HK-2 (cell line): ENCODE data around the gene ELOVL7.
"Not testable (repeated sequence)": the region's sequence is repeated elsewhere in the genome, so short reads cannot be mapped to it uniquely, and the experiment has no call there.

Experiments used
- DNase-seq: peaks from one replicate; pipeline ENCODE4 v3.0.0-alpha.2; 2018; ENCODE audit not compliant: unreplicated experiment

ELOVL7 gene

DNA sequence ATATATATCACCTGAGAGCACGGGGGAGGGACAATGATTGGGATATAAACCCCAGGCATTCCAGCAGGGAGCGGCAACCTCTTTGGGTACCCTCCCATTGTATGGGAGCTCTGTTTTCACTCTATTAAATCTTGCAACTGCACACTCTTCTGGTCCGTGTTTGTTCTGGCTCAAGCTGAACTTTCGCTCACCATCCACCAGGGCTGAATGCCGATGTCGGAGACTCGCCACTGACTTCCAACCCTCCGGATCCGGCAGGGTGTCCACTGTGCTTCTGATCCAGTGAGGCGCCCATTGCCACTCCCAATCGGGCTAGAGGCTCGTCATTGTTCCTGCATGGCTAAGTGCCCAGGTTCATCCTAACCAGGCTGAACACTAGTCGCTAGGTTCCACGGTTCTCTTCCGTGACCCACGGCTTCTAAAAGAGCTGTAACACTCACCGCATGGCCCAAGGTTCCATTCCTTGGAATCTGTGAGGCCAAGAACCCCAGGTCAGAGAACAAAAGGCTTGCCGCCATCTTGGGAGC, 48.6 kb downstream of the ELOVL7 start:
- not testable (repeated sequence) for DNase-seq

DNA sequence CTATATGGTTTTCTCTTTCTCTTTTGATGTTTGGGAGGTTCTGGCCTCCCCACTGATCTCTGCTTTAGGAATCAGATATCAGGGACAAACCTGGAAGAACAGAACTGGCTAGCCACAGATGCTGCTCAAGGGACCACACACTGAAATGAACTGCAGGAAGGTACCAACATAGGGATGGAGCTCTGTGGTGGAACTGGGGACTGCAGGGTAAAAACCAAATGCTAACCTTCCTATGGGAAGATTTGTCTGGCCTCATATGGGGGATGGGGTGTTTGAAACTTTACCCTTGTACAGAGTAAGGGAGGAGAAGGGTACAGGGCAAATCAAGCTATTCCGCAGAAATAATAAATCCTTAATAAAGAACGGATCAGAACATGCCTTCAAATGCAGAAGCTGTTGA, 49.4 kb downstream of the ELOVL7 start:
- DNase-seq: no peak

DNA sequence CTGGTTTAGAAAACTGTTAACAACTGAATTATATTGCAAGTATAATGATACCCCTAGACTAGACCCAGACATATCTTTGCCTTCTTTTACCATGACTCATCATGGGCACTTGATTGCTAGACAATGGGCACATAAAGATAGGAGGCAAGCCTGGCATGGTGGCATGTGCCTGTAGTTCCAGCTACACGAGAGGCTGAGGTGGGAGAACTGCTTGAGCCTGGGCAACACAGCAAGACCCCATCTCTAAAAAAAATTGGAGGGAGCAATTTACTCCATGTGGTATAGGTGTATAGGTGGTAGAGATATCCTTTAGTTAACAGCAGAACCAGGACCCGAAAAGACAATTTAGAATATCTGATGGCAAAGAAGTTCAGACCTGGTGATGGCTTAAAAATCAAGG, 51.6 kb downstream of the ELOVL7 start:
- DNase-seq: no peak

DNA sequence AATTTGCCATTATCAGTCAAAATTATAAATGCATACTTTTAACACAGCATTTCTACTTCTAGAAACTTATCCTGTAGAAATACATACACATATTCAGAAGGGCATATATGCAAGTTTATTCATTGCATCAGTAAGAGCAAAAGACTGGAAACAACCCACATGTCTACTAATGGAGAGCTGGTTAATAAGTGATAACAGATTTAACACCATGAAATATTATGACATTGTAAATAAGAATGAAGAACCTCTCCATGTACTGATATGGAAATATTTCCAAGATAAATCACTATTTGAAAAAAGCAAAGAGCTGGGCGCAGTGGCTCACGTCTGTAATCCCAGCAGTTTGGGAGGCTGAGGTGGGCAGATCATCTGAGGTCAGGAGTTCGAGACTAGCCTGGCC, 54.5 kb downstream of the ELOVL7 start:
- no peak for DNase-seq

DNA sequence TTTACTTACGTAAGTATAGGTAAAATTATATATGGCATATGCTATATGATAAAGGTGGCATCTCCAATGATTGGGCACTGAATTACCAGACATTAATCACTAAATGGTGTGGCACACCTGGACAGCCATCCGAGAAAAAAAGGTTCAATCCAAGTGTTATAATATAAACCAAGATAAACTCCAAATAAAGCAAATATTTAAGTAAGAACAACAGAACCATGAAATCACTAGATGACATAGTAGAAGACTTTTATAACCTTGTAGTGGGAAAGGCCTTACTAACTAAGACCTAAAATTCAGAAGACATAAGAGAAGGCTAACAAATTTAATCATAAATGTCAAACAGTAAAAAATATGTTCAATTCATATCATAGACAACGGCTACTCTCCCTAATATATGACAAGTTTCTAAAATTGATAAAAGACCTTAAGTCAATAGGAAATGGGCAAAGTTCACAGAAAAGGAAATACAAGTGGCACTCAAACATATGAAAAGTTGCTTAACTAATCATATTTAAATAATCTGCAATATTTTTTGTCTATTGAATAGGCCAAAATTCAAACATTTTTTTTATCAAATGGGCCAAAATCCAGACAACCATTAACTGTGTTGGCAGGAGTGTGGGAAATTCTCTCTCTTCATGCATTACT, 55.1 kb downstream of the ELOVL7 start:
- no peak for DNase-seq

DNA sequence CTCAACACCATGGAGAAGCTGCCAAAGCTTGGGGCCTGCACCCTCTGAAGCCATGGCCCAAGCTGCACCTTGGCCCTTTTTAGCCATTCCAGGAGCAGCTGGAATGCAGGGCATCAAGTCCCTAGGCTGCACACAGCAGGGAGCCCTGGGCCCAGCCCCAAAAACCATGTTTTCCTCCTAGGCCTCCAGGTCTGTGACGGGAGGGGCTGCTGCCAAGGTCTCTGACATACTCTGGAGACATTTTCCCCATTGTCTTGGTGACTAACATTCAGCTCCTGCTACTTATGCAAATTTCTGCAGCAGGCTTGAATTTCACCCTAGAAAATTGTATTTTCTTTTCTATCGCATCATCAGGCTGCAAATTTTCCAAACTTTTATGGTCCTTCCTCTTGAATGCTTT, 64.6 kb downstream of the ELOVL7 start:
- DNase-seq: no peak

DNA sequence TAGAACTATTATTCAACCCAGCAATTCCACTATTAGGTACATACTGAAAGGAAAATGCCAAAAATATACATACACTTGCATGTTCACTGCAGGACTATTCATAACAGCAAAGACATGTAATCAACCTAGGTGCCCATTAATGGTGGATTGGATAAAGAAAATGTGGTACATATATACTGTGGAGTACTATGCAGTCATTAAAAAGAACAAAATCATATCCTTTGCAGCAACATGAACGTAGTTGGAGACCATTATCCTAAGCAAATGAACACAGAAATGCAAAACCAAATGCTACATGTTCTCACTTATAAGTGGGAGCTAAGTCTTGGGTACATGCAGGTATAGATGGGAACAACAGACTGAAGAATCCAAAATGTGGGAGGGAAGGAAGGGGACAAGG, 67.7 kb downstream of the ELOVL7 start:
- DNase-seq: no peak

DNA sequence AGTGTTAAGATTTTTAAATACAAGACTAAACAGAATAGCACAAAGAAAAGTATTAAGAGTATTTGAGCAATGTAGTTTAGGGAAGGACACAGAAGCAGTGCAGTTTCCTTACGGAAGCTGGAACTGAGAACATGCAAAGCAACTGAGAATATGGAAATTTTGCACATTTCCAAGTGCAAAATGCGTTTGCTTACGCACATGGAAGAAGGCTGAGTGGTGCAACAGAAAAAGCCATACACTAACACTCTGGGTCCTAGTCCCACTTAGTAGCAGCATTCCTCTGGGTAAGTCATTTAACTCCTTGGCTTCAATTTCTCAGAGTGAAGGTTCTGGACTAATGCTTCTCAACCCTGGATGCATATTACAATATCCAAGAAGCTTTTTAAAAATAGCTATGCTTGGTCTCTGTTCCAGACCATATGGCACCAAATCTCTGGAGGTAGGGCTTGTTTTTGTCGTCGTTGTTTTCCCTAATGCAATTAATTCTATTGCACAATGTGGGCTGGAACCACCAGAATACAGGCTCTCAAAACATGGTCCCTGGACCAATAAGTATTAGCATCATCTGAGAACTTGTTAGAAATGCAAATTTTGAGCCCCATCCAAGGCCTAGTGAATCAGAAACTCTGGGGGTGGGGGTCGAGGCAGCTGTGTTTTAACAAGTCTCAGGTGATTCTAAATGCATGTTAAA, 78.9 kb downstream of the ELOVL7 start:
- DNase-seq: no peak

DNA sequence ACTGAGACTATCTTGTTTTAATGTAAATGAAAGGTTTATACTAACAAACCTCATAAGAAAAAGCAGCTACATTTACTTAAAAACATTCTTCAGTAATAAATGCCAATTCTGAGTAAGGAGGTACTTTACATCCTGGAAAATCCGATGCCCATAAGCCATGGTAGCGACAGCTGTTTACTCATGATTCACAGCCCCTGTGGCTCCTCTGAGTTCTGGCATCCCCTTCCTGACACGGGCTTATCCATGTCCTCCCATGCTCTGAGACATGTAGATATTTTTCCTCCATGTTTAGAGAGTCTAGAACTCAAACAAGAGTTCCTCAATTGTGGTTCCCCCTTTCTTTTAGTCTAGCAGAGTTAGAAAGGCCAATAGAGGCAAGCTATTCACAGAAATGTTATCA, 81.0 kb downstream of the ELOVL7 start:
- DNase-seq: no peak

DNA sequence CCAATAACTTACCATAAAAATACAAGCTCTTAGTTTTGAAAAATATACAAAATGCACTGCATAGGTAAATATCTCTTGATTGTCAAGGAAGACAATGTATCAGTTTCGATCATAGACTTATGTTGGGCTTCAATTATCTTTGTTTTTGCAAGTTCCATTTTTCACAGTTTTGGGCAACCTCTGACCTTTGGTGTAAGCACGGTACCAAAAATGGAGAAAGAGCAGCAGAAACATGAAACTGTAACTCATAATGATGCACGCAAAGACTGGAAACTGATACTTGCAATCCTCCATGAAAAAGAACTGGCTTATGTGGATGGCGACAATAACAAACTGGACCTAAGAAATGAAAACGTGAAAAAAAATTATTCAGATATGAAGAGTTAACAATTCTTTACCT, 89.6 kb downstream of the ELOVL7 start:
- DNase-seq: no peak

DNA sequence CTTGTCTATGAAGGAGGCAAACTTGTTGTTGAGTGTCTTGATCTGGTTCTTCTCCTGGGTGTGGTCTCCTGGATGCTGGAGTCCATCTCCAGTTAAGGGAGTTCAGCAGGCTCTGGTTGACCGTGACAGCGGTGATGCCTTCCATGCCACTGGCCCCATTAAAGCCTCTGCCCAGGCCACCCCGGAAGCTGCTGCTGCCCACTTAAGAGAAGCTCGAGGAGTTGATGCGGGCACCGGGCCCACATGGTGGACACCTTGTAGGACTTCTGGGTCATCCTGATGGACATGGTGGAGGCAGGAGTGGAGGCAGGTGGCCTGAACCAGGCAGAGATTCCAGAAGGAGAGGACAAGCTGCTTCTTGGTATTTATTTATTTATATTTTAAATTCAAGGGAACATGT, 99.4 kb downstream of the ELOVL7 start:
- no peak for DNase-seq

DNA sequence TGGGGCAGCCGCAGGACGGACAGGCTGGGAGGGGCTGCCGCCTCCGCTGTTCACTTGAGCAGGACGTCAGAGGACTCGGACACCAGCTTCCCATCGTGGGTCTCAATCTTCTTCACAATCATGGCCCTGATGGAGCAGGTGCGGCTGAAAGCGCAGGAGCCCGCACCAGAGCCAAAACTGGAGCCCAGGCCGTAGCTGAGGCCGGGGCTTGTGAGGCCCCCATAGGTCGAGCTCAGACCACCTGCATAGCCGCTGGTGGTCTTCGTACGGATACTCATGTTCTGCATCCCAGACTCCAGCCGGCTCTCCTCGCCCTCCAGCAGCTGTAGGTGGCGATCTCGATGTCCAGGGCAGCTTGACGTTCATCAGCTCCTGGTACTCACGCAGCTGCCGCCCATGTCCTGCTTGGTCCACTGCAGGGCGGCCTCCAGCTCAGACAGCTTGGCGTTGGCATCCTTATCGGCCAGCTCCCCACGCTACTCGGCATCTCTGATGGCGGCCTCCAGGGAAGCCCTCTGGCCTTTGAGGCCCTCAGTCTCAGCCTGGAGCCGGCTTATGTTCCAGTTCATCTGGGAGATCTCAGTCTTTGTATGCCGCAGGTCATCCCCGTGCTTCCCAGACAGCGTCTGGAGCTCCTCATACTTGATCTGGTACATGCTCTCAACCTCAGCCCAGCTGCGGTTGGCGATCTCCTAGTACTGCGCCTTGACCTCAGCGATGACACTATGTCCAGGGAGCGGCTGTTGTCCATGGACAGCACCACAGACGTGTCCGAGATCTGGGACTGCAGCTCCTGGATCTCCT, 100.4 kb downstream of the ELOVL7 start:
- no peak for DNase-seq

DNA sequence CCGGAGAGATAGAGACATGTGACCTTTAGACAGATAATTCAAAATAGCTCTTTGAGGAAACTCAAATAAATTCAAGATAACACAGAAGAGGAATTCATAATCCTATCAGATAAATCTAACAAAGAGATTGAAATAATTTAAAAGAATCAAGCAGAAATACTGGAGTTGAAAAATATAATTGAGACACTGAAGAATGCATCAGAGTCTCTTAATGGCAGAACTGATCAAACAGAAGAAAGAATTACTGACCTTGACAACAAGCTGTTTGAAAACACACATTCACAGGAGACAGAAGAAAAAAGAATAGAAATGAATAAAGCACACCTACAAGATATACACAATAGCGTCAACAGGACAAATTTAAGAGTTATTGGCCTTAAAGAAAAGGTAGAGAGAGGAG, 103.7 kb downstream of the ELOVL7 start:
- DNase-seq: no peak

DNA sequence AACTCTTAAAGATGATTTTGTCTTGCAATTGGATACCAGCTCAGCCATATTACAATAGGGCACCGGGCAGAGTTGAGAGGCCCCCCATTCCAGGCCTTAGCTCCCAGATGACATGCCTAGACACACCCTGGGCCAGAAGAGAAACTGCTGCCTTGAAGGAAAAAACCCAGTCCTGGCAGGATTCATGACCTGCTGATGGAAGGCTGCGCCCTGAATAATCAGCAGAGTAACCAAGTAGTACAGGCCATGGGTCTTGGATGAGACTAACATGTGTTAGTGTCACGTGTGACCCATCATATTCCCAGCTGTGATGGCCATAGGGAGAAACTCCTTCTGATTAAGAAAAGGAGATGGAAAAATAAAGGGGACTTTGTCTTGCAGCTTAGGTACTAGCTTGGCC, 105.1 kb downstream of the ELOVL7 start:
- DNase-seq: no peak

DNA sequence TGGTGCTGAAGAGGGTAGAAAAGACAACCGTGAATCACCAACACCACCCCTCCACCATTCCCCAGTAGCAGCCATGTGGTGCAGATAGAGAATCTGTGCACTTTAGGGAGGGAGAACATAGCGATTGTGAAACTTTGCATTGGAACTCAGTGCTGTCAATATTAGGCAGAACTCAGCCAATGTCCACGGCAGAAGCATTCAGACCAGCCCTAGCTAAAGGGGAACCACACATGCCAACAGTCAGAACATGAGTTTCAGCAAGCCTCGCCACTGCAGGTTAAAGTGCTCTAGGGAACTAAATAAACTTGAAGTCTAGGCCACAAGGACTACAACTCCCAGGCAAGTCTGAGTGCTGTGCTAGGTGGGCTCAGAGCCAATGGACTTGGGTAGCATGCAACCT, 105.6 kb downstream of the ELOVL7 start:
- no peak for DNase-seq

DNA sequence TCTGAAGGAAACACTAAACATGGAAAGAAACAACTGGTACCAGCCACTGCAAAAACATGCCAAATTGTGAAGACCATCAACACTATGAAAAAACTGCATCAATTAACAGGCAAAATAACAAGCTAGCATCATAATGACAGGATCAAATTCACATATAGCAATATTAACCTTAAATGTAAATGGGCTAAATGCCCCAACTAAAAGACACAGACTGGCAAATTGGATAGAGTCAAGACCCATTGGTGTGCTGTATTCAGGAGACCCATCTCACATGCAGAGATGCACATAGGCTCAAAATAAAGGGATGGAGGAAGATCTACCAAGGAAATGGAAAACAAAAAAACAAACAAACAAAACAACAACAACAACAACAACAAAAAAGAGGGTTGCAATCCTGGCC, 113.2 kb downstream of the ELOVL7 start:
- not testable (repeated sequence) for DNase-seq

DNA sequence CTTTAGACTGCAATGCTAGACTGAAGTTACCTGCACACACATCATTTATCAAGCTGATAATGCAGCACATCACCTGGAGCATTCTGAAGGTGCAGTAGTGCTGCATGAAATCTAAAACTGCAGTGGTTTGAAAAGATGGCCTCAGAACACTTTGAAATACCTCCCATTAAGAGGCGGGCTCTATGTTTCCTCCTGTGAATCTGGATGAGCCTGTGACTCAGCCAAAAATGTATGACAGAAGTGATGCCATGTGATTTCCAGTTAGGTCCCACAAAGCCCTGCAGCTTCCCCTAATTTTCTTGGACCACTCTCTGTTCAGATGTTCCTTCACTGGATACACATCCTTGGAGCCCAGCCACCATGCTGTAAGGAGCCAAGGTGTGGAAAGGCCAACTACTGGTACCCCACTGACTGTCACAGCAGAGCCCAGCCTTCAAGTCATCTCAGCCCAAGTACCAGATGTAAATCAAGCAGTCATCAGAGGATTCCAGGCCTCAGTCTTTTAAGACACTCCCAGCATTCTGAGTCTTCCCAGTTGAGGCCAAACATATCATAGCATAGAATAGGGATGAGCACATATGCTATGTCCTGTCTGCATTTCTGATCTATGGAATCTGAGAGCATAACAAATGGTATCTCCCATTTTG, 116.9 kb downstream of the ELOVL7 start:
- no peak for DNase-seq

DNA sequence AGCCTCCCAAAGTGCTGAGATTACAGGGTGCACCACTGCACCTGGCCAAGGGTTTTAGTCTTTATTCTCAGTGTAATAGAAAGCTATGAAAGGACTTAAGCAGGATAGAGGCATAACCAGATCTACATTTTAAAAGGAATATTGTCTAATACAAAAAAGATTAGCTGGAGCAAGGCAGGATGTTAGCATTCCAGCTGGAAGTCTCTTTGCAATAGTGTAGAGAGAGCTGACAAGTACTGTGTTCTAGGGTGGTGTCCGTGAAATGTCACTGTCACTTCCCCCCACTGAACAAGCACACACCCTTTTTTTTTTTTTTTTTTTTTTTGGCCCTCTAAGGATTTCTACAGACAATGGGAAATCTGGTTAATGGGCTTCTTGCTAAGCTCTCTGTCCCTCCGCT, 119.9 kb downstream of the ELOVL7 start:
- DNase-seq: no peak

DNA sequence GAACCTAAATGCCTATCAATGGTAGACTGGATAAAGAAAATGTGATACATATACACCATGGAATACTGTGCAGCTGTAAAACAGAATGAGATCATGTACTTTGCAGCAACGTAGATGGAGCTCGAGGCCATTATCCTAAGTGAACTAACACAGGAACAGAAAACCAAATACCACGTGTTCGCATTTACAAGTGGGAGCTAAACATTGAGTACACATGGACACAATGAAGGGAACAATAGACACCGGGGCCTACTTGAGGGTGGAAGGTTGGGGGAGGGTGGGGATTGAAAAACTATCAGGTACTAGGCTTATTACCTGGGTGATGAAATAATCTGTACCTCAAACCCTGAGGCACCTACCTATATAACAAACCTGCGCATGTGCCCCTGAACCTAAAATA, 121.7 kb downstream of the ELOVL7 start:
- no peak for DNase-seq

DNA sequence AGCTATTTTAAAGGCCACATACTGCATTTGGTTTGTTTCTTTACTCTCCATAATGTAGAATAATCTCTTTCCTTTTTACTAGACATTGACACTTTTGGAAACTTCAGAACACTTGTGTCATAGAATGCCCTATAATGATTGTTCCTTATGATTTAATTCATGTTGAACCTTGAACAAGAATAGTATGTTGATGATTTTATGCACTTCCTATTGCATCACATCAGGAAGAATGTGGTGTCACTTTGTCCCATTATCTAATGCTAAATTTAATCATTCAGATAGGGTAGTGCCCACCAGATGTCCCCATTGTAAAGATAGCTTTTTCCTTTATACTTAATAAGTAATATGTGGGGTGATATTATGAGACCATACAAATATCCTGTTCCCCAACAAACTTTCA, 124.7 kb downstream of the ELOVL7 start:
- DNase-seq: no peak

DNA sequence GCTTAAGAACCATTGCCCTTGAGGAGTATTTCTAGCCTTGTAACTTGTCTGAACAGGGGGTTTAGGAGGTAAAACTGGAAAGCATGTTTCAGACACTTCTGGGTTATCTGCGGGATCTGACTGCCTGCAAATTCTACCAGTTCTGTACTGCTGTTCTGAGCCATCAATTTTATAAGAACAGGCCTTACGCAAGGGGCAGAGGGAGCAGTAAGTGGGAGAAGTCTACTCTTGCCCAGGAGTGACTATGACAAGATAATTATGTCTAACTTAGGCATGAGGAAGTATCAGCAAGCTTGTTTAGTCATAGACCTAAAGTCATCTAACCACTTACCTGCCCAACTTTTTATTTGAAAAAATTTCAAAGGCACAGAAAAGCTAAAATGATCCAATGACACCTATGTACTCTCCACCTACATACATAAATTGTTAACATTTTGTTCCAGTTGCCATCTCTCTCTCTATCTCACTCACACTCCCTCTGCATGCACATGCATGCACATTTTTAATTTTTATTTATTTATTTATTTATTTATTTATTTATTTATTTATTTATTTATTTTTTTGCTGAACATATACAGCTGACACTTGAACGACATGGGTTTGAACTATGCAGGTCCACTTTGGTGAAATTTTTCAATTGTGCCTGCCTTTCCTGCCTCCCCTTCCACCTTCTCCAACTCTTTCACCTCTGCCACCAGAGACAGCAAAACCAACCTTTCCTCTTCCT, 125.7 kb downstream of the ELOVL7 start:
- no peak for DNase-seq
